GM21825 (cell line): Measurements from ENCODE around the gene LAPTM5.
"Not testable (repeated sequence)": the region's sequence is repeated elsewhere in the genome, so short reads cannot be mapped to it uniquely, and the experiment has no call there.

Experiments used
- ATAC-seq: cut with Tn5 transposase; IDR thresholded peaks from one replicate; pipeline ENCODE4 v1.9.1; 2021; ENCODE audit warnings: mild to moderate bottlenecking, moderate library complexity; ENCODE audit not compliant: unreplicated experiment

LAPTM5 gene

DNA sequence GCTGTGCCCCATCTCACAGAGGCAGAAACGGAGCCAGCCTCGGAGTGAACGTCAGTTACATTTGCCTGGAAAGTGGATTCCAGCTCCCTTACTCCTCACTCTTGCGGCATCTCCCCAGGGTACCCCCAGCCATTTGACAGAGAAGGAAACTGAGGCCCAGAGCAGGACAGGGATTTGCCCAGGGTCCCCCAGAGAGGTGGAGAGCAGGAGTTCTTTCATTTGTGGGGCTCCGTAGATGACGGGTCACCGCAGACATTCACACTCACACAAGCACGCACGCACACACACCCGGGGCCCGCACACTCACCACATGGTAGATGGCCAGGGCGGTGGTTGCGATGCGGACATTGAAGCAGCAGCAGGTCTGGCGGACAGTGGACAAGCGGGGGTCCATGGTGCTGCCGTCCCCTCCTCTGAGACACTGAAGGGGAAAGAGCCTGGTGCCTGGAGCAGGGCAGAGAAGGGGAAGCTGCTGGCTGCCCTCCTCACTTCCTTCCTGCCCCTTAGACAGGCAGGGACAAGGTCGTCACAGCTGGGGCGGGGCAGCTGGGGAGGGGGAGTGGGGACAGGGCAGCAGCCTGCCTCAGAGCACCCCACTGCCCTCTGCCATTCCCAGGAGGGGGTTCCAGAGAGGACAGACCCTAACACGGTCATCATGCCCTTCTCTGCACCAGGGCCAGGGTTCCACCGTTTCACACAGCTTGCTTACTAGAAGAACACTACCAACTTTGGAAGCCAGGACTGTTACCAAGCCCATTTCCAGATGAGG lies at the start of gene LAPTM5:
LAPTM5 (minus strand) TSS at position 423 of the 769 bp plus-strand sequence; CDS start at position 394, 29 bp downstream.
- ATAC-seq: no peak

- no peak for ATAC-seq
Observed at GRCh38 chr1:30806381-30807317, 49.1 kb upstream of the LAPTM5 start.

DNA sequence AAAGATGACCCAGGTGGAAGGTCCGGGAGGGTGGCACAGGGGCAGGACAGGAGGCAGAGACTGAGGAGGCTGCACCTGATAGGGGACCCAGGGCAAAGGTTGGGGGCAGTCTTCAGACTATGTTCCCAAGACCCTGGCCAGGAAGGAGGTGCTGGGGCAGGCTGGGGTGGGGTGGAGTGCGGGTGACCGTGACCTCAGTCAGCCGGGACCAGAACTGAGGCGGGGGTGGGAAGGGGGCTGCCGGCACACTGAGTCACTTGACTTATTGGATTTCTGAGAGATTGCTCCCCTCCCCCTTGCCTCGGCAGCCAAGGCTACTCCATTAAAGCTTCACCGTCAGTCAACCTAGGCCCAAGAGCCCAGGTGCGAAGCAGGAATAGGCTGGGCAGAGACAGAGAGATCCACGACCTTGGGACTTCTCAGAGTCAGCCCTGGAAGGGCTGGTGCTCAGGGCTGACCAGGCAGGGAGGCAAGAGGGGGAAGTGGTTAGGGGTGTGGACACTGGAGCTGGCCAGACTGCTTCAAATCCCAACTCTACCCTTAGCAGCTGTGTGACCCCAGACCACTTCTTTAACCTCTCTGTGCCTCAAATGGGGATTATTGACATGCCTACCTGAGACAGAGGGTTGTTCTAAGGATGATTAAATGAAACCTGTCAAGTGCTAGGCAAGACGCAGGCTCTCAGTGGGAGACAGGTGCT lies 47.9 kb upstream of the LAPTM5 start:
- ATAC-seq: no peak

DNA sequence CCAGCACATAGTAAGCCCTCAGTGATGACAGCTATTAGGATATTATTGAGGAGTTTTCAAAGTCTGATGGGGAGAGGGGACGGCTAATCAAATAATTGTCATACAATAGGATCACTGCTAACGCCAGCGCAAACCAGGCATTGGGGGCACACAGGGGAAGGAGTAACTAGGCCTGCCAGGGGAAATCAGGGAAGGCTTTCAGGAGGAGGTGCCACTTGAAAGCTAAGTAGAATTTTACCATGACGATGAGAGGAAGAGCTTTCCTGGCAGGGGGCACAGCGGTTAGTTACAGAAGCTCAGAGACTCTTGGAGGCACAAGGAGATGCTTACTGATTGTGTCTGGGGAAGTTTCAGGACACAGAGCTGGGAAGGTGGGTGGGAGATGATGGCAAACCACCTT lies 47.2 kb upstream of the LAPTM5 start:
- ATAC-seq: no peak

- no peak for ATAC-seq
Observed at GRCh38 chr1:30804352-30804751, 46.8 kb upstream of the LAPTM5 start.

DNA sequence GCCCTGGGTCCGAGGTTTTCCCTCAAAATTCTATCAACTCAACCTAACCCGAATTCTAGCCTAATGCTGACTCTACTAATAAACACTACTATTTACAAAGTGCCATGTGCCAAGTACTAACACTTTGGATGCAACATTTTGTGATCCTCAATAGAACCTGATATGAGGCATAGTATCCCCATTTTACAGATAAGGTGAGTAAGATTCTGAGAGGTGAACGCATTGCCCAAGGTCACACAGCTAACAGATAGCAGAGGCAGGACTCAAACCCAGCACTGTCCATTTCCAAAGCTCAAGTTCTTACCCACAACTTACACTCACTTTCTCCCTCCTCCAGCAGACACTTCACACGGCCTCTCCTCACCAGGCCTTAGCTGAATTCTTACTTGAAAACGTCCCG lies 46.0 kb upstream of the LAPTM5 start:
- ATAC-seq: no peak

DNA sequence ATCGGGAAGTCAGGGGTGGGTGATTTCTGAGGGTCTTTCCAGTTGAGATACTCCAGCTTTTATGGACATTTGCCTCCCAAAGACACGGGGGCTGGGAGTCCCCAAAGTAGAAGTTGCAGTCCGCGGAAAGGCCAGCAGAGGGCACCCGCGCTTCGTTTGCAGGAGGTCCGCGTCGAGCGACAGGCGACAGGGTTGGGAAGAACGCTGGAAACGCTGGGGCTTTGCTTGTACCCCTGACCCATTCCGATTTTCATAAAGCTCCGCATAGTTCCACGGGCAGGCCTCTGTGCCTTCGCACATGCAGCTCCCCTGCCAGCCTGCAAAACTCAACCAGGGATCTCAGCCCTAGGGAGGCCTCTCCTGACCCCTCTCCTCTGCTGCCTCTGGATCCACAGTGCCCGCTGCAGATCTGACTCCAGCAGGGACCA lies 44.2 kb upstream of the LAPTM5 start:
- no peak for ATAC-seq

- ATAC-seq: no peak
Observed at GRCh38 chr1:30799233-30799511, 41.6 kb upstream of the LAPTM5 start.

DNA sequence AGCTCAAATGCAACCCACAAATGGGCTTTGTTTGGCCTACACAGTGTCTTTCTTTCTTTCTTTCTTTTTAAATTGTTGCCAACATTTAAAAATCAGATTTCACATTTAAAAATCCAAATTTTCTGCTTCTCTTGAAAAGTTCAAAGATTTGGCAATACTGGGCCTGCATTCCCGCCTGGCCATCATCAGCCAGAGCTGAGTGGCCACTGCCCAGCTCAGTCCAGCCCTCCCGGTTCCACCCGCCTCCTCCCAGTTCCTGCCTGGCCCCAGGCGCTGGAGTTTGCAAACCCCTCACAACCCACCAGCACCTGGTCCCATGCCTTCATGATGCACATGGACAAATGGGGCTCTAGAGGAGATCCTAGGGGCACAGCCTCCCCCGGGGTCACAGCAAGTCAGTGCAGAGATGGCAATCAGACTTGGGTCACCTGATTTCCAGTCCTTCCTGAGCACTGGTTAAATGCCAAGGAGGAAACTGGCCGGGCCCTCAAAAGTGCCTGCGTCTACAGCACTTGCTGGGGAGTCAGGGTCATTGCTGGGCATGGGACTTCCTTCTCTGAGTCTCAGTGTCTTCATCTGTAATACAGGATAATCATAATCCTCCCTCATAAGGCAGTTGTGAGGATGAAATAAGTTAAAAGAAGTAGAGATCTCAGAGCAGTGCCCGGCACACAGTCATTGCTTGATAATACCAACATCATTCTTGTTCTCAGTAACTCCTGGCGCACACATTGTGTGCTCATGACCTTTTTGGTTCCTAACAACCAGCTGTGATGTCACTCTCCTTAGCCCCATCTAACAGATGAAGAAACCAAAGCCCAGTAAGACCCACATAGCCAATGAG lies 41.0 kb upstream of the LAPTM5 start:
- no peak for ATAC-seq

- no peak for ATAC-seq
Observed at GRCh38 chr1:30795026-30795425, 37.5 kb upstream of the LAPTM5 start.

DNA sequence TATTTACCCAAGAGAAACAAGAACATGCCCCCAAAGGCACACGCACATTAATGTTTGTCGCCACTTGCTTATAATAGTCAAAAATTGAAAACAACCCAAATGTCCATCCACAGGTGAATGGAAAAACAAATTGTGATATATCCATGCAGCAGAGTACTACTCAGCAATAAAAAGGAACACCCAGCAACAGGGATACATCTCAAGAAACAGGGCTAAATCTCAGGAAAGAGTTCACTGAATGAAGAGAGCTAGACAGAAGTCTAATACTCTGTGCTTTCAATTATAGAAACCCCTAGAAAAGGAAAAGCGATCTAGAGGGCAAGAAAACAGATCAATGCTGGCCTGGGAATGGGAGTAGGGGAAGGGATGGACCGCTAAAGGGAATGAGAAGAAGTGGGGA lies 36.7 kb upstream of the LAPTM5 start:
- no peak for ATAC-seq

DNA sequence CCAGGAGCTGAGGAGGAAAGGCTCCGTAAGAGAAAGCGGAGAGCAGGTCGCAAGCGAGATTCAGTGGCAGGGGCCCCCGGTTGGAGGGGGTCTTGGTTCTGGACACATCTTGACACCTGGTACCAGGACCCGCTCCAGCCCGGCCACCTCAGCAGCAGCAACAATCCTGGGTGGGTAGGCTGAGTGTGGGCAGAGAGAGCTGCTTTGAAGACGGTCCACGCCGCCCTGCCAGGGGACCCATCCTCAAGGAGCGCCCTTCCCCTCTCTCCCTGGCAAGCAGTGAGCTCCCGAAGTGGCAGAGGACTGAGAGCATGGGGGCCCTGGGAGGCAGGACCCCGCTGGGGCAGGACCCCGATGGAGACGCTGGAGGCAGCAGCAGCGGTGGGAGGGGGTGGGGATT lies 35.6 kb upstream of the LAPTM5 start:
- ATAC-seq: no peak

GRCh38 chr1:30791868-30792267 lies 34.3 kb upstream of the LAPTM5 start:
- ATAC-seq: no peak

DNA sequence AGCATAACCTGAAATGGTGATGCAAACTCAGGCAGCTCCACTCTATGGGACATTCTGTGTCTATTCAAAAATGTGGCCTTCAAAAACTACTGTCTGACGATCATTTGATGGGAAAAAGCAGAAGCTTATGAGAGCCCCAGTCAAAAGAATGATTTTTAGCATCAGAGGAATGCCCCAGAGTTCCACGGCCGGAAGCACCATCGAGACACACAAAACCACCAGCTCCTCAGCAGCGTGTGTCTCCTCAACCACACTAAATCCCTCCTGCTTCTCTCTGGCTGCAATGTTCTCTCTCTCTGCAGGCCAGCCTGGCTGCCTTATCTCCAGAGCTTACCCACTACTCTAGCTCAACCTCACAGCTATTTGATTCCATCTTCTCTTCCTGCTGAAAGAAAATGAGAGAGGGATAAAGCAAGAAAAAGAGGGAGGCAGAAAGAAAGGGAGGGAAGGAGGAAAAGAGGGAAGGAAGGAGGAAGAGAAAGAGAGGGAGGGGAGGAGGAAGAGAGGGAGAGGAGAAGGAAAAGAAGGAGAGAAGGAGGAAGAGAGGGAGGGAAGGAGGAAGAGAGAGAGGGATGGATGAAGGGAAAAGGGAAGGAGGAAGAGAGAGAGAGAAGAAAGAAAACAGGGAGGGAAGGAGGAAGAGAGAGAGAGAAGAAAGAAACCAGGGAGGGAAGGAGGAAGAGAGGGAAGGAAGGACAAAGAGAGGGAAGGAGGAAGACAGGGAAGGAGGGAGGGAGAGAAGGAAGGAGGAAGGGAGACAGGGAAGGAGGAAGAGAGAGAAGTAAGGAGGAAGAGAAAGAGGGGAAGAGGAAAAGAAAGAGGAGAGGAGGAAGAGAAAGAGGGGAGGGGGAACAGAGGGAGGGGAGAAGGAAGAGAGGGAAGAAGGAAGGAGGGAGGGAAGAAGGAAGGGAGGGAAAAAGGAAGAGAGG lies 33.5 kb upstream of the LAPTM5 start:
- no peak for ATAC-seq

DNA sequence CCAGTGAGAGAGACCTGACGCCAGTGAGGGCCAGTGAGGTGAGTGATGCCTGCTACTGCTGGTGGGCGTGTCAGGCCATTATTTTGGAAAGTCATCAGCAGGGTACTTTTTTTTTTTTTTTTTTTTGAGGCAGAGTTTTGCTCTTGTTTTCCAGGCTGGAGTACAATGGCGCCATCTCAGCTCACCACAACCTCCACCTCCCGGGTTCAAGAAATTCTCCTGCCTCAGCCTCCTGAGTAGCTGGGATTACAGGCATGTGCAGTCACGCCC lies 32.6 kb upstream of the LAPTM5 start:
- not testable (repeated sequence) for ATAC-seq

DNA sequence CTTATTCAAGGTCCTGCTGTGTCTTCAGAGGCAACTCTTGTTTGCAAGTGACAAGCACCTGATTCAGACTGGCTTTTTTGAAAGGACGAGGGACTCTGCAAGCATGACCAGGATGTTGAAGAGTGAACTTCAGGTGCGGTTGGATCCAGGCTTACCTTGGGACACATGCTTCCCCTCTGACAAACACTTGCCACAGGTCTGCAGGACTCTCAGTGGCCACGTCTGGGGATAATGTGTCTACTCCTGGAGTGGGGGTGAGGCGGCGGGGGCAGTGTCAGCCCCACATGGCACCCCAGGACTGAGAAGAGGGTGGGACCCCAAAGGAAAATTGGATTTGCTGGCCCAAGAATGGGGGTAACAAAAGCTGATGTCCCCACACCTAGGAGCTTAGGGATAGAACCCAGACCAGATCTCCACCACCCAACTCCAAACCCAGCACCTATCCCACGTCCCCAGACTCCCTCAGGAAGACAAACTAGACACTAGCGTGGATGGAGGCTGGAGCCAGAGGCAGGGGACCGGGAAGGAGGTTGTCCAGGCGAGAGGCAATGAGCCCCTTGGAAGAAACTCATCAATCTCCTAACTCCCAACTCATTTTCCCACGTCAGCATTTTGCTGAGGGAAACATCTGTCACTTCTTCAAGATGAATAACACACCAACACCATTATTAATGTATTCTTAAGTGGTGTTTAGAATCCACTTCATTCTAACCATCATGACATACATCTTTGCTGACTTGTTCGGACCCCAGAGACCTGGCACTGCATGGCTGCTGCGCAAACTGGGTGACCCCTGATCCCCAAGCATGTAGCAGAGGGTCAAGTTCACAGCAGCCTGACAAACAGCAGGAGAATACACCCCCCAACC lies 32.0 kb upstream of the LAPTM5 start:
- ATAC-seq: no peak

- ATAC-seq: no peak
Observed at GRCh38 chr1:30788580-30789387, 31.2 kb upstream of the LAPTM5 start.

DNA sequence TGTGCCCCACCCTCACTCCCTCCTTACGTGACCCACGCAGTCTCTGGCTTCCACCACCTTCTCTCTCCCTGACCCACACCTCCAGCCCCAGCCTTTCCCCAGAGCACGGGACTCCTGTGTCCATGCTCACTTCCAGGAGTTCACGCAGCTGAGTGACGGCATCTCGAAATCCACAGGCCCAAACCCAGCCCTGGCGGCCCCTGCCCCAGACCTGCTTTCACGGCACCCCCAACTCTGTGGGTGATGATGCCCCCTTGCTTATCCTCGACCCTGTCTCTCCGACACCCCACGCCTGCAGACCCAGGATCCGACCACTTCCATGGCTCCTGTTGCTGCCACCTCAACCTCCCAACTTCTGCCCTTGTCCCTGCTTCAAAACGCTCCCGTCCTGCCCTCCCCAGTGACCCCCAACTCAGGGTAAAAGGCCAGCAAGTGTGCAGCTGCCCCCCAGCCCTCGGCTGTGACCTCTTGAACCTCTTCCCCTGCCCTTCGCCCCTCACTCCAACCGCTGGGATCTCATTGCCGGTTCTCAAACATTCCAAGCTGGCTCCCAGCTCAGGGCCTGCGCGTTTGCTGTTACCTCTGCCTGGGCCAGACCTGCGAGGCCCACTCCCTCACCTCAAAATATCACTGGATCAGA lies 30.4 kb upstream of the LAPTM5 start:
- ATAC-seq: no peak
